Left lobe of liver (tissue), 2 donors: Measurements from ENCODE around the gene ARHGEF19. TPM values are rescaled to one million over a fixed set of nuclear protein-coding genes. Genes with fewer than 3 reads are reported as not detected.
A peak's percentile ranks its signal among the peaks of the same experiment; 100 is the strongest.

Experiments
- ATAC-seq: fragments of 200-7000 bp; cut with Tn5 transposase; one replicate; pipeline ENCODE4 v1.9.1; 2020; ENCODE audit warnings: mild to moderate bottlenecking, moderate library complexity
- DNase-seq: peaks from one replicate; pipeline ENCODE4 v3.0.0-alpha.2; 2020; ENCODE audit warnings: low spot score
- total RNA-seq: library from RNA; stranded (reverse); gene quantifications from one replicate; pipeline ENCODE4 v1.2.1, GENCODE V29; 2021
- donor health status: DM: no; HTN: no; CAD: no; lungs with moderate emphysema.
- donor health status: DM: no; HTN: yes; CAD: no.

Gene ARHGEF19
- total RNA-seq, 1 donor from 2014 or later = 1.9 TPM

DNA sequence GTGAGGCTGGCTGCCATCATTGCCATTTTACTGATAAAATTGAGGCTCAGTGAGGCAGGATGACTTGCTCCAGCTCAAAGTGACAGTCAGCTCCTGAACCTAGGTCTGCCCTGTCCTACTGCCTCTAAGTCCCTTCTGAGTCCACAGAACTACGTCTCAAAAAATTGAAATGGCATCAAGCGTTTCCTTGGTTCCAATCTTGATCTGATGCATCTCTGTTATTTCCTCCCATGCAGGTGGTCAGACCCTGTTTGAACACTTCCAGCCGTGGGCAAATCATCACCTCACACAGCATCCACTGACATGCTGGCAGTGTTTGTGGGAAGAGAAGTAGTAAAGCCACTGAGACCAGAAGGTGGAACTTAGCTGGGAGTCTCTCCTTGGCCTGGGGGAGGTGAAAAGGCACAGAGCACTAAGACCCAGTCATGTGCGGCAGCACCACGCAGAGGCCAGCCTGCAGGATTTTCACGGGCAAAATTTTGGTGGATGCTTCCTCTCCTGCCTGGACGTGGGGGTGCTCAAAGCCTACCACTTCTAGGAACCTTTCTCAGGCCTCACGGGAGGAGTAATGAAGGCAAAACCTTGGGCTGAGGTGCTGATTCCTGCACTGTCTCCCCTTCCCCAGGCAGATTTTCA is 32.3 kb upstream of the ARHGEF19 start:
- no peak for ATAC-seq
- no peak for DNase-seq

DNA sequence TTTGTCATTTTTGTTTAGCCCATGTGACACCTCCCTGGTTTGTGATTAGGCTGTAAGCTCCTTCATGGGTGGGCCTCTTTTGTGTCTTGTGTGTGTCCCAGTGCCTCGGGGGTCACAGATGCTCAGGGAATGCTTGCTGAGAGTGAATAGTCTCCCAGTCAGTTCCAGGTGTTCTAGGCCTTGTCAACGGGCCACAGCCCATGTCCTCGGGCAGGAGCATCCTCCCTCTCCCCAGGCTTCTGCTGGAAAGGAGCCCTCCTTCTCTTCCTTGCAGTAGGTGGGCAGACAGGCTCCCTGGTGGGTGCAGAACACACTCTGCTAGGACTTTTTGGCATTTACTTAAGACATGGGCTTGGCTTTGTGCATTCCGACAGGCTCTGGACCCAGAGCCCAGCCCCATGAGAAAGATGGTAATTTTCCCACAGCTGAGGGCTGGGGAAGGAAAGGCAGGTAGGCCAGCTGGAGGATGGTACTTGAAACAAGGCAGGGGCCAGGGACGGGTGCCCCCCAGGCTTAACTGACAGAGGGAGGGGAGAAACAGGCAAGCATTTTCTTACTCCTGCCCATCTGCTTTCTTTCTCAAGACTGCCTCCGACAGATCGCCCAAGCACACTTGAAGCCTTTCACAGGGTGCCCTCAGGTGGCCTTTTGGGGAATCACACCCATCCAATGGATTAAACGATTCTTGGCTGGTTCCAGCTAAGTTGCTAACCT is 31.6 kb upstream of the ARHGEF19 start:
- DNase-seq = peak; percentile 72

DNA sequence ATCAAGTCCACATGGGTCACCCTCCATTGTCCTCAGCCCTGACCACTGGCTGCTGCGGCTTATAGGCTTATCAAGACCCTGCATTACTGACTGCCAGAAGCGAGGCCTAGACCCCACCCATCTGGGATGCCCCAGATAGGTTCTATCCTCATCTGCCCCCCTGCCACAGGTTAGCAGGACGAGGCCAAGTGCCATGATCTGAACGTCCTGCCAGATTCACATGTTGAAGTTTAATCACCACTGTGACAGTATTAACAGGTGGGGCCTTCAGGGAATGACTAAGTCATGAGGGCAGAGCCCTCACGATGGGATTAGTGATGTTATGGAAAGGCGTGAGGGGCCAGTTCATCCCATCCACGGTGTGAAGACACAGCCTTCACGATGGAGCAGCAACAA is 30.8 kb upstream of the ARHGEF19 start:
- ATAC-seq (no peak), DNase-seq (no peak)

More for the DNA sequence above, 31.6 kb upstream of the ARHGEF19 start:
- ATAC-seq = peak; percentile 78

GRCh38 chr1:16242556-16243214 is 30.2 kb upstream of the ARHGEF19 start:
- ATAC-seq (no peak), DNase-seq (no peak)

GRCh38 chr1:16241221-16241708 is 28.8 kb upstream of the ARHGEF19 start:
- no peak for ATAC-seq
- DNase-seq = no peak

- no peak for DNase-seq
- ATAC-seq = no peak
Measured at GRCh38 chr1:16239972-16240491, 27.6 kb upstream of the ARHGEF19 start.

DNA sequence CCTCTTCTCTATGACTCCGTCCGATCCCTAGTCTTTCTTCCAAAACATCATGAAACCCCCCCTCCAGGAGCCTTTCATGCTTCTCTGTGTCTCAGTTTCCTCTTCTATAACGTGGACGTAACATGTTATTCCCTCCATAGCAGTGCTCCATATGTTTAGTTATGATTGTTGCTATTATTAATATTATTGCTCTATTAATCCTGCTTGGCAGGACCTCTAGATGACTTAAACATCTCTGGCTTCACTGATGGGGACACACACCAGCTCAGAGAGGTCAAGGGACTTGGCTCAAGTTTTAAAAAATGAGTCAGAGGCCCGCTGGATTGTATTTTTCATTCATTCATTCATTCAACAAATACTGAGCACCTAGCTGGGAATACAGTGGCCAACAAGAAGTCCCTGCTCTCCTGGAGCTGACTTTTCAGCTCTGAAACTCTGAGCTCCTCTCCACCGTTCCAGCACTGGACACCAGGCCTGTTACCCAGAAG is 24.9 kb upstream of the ARHGEF19 start:
- ATAC-seq (no peak), DNase-seq (no peak)

- DNase-seq (peak; percentile 97), ATAC-seq (peak; percentile 95)
Measured at GRCh38 chr1:16236511-16237342, 24.3 kb upstream of the ARHGEF19 start, which contains the start of gene CPLANE2. TSS of gene CPLANE2 (minus strand) at chr1:16237183. CDS start at chr1:16236742, 441 bp downstream.

DNA sequence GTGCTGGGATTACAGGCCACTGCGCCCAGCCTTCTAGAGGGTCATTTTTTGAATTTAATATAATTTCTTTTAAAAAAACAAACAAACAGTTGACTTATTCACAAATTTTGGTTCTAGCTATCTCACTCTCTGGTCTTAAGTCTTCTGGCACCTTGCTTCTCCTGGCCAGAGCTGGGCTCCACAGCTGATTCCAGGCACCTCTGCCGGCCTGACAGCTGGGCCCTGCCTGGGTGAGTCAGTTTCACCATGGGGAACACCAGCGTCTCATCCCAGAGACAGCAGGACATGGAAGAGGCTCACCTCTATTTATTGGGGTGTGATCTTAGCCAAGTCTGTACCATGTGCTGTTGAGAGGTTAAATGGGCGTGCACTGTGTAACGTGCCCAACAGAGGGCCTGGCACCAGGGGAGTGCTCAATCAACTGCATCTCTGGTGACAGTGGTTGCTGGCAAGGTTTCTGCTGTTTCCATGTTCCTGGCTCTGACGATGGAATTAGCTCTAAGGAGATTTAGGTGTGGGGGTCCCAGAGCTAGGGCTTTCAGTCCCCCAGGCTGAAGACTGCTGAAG is 23.6 kb upstream of the ARHGEF19 start:
- ATAC-seq (peak; percentile 74), DNase-seq (peak; percentile 66)

GRCh38 chr1:16235347-16235746 is 22.9 kb upstream of the ARHGEF19 start:
- ATAC-seq (no peak), DNase-seq (no peak)

DNA sequence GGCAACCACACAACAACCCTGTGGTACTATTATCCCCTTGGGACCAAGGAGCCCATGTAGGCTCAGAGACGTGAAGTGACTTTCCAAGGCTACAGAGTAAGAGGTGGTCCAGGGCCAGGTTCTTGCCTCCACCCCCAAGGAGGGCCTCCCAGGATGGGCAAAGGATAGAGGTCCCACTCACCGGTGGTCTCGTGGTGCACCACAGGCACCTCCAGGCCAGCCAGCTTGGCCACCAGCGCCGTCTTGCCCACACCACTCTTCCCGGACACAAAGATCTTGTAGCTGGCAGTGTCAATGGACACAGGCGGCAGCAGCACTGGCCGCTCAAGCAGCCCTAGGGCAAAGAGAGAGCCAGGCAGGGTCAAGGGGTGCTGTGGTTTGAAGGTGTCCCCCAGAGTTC is 21.0 kb upstream of the ARHGEF19 start:
- DNase-seq = no peak
- ATAC-seq = no peak

GRCh38 chr1:16232316-16232710 is 19.9 kb upstream of the ARHGEF19 start:
- ATAC-seq (no peak), DNase-seq (no peak)

DNA sequence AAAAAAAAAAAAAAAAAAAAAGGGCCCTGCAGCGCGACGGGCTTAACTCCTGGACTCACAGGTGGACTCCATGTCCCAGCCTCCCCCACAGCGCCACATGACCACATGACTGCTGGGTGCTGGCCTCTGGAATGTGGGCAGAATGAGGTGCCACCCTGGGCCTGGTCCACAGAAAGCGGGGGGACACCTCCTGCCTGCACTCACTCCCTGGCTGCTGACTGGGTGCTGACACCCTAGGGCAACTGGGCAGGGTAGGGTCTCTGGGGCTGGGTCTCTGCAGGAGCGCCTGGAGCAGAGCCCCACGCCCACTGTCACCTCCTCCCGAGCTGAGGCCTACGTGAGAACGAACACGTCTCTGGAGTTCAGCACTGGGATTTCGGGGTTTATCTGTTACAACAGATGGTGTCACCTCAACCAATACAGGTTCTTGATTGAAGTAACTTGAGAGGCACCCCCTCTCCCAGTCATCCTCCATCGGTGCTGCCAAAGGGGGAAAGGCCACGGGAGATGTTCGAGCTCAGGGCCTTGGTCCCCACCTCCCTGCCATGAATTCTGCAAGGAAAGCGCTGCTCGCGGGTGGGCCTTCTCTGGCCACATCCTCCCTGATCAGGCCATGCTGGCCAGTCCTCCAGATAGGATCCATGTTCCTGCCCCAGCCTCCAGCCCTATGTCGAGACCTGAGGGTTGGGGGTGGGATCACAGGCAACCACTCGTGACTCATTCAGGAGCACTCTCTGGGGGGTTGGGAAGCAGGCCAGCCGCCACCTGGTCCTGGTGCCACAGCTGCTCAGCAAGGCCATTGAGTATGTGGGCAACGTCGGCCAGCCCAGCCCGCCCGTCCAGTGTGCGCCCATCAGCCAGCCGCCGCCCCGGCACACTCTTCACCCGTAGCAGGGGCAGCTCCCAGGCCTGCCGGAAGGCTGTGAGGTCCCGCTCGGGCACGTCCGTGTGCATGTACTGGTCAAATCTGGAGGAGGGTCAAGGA is 19.2 kb upstream of the ARHGEF19 start:
- DNase-seq = no peak
- ATAC-seq = no peak

DNA sequence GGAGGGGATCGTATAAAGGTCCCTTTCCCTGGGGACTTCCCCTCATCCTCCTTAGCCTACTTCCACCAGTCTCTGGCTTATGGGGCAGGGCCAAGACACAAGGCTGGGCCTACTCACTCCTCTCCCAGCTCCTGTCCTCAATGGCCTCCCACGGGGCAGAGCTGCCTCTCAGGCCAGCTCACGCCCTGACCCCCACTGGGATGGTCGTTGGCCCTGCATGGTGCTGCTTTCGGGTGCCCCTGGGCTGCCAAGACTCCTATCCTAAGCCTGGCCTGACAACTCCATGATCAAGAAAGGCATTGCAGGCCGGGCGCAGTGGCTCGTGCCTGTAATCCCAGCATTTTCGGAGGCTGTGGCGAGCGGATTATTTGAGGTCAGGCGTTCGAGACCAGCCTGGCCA is 18.3 kb upstream of the ARHGEF19 start:
- ATAC-seq (no peak), DNase-seq (no peak)

- DNase-seq = no peak
- ATAC-seq = no peak
Measured at GRCh38 chr1:16229976-16230740, 17.7 kb upstream of the ARHGEF19 start.

DNA sequence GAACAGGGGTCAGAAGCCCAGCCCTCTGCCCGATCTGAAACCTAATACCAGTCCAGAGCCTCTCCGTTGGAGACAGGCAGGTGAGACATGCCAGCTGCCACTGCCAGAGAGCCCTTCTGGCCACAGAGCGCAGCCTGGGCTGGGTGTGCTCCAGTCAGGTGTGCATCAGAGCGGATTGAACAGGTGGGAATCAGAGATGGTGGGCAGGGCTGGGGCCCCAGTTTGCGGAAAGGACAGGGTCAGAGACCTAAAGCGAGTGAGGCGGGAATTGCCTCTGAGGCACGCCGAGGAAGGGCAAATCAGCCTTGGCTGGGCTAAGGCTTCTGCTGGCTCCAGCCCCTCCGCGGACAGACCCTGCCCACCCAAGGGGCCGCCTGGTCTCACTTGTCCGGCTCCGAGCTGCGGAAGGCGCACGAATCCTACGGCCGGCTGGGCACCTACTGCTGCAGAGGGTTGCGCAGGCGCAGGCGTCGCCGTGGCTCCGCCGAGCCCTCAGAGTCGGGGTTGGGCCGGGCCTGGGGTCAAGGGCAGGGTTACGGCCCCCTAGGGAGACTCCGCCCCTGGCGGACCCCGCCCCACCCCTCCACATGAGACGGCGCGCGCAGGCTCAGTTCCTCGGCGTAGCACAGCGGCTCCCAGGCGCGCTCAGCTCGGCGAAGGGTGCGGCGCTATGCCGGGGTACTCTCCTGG is 14.2 kb upstream of the ARHGEF19 start:
- ATAC-seq (peak; percentile 97), DNase-seq (peak; percentile 89)

DNA sequence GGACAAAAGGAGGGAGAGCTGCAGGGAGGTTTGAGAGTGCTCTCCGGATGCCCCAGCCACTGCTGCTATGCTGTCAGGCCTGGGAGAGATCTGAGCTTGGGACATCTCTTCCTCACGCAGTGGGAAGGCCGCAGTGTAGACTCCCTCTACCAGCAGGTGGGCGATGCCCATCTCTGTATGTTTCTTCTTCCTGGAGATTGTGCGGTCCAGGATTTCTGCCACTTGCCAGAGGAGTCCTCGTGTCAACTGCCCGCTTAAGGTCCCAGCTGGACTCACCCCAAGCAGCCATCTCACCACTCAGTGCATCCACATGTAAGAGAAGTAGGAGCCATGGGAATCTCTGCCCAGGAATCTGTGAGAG is 13.7 kb upstream of the ARHGEF19 start:
- no peak for DNase-seq
- ATAC-seq = no peak

DNA sequence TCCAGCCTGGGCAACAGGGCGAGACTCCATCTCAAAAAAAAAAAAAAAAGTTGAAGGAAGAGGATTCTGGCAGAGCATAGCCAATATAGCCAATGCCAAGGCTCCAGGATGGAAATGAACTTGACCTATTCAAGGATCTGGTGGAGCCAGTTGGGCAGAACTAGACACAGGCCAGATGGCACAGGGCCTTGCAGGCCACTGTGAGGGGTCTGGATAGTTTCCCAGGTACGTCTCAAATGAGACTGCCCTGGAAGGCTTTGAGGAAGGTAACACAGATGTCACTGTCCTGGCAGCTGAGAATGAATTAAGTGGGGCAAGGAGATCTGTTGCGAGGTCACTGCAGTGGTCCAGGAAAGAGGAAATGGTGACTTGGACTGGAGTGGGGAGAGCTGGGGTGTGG is 12.0 kb upstream of the ARHGEF19 start:
- DNase-seq = no peak
- no peak for ATAC-seq
